ENCODE data around the gene EPHA7. TPM values are rescaled to one million over a fixed set of nuclear protein-coding genes. Genes with fewer than 3 reads are reported as not detected.

The EPHA7 gene
- polyA plus RNA-seq, 1 donor (not counting 4 experiments of a cell fraction or from before 2014, with no cell fraction given), result not detected

DNA sequence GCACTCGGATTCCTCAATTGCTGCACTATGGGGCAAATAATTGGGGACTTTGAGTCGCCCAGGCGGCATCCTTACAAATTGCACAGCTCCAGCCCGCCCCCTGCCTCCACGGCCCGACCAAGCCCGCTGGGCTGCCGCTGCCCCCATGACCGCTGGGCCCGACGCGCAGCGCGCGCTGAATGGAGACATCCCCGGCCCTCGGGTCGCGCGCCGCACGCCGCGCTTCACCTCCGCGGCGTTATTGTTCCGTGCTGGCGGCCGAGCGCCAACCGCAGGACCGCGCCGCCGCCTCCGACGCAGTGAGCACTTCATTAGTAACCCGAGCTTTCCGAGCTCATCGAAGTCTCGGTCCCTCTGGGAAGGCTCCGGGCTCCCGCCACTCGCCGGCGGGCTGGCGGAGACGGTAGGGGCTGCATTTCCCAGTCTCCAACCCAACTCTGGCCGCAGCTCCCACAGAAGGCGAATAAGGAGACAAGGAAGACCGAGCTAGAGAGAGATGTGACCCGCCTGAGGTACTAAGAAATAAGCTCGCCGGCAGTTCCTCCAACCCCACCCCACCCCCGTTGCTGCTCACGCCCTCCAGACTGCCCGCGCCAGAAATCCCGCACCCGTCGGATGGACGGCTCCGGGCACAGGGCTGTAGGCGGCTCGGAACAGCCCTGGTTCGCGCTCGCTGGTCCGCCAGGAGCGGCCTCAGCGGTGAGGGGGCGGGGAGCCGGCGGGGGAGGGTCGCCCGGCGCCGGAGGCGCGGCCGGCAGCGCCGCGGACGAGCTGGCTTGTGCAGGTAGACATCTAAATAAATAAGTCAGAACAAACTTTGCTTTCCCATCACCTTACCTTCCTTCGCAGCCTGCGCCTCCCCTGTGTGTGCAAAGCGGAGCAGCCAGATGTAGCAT lies 703 bp downstream of the EPHA7 start:
- H3K9me3 ChIP-seq (ENCODE audit: control insufficient read depth, low read depth, low read length), result no peaks in the 10 kb centered on the region
- no peaks in the 10 kb centered on the region for H3K36me3 ChIP-seq (ENCODE audit: control insufficient read depth in 2 of 2, extremely low read depth in 1 of 2, insufficient read depth in 2 of 2, low read length in 2 of 2)
- H3K27ac ChIP-seq (ENCODE audit: control insufficient read depth, insufficient read depth, low read length), result no peak overlapping the region
- H3K27me3 ChIP-seq (ENCODE audit: control insufficient read depth, extremely low read depth, insufficient read depth, low read length), result peaks cover 49% of the 10 kb centered on the region
- H3K4me2 ChIP-seq (ENCODE audit: control insufficient read depth, extremely low read depth, insufficient read depth, low read depth, low read length), result peak overlapping the region; percentile 85
- FAIRE-seq (no peak), DNase-seq (ENCODE audit: low read depth, low spot score) (no peak)
- dilution Hi-C loops (cut with MboI; ENCODE audit: extremely low pct_ligation_motif_present, low sequenced_read_pairs), result no loop called here
- TF ChIP-seq, protein P1, sequence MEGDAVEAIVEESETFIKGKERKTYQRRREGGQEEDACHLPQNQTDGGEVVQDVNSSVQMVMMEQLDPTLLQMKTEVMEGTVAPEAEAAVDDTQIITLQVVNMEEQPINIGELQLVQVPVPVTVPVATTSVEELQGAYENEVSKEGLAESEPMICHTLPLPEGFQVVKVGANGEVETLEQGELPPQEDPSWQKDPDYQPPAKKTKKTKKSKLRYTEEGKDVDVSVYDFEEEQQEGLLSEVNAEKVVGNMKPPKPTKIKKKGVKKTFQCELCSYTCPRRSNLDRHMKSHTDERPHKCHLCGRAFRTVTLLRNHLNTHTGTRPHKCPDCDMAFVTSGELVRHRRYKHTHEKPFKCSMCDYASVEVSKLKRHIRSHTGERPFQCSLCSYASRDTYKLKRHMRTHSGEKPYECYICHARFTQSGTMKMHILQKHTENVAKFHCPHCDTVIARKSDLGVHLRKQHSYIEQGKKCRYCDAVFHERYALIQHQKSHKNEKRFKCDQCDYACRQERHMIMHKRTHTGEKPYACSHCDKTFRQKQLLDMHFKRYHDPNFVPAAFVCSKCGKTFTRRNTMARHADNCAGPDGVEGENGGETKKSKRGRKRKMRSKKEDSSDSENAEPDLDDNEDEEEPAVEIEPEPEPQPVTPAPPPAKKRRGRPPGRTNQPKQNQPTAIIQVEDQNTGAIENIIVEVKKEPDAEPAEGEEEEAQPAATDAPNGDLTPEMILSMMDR (optimal IDR thresholded peaks at IDR 0.05 in 1 of 3, IDR thresholded peaks at IDR 0.05 in 1 of 3, conservative IDR thresholded peaks at IDR 0.05 in 1 of 3; ENCODE audit: extremely low read depth in 1 of 3, insufficient read depth in 2 of 3, low read length in 3 of 3), result no peak
- no peak for TF ChIP-seq EZH2 (IDR thresholded peaks at IDR 0.05; ENCODE audit: low read length)
- H3K9ac ChIP-seq (ENCODE audit: control insufficient read depth, extremely low read depth, insufficient read depth, low read length), result no peak overlapping the region
- no peaks in the 10 kb centered on the region for H3K9me1 ChIP-seq (ENCODE audit: control insufficient read depth, extremely low read depth, insufficient read depth, low read length)
- peak overlapping the region; percentile 10 for H2AFZ ChIP-seq (ENCODE audit: control insufficient read depth, low read length)
- peak overlapping the region in 2 of 3 experiments; percentile 38 to 57 for H3K4me3 ChIP-seq (ENCODE audit: control insufficient read depth in 2 of 3, extremely low read depth in 1 of 3, insufficient read depth in 2 of 3, low read depth in 1 of 3, low read length in 3 of 3)
- no peaks in the 10 kb centered on the region for H3K79me2 ChIP-seq (ENCODE audit: control insufficient read depth, insufficient read depth, low read length)
- H3K4me1 ChIP-seq (ENCODE audit: control insufficient read depth, extremely low read depth, insufficient read depth, low read length), result peaks cover 7% of the 10 kb centered on the region
- H4K20me1 ChIP-seq (ENCODE audit: control insufficient read depth, extremely low read depth, insufficient read depth, low read length), result no peaks in the 10 kb centered on the region

DNA sequence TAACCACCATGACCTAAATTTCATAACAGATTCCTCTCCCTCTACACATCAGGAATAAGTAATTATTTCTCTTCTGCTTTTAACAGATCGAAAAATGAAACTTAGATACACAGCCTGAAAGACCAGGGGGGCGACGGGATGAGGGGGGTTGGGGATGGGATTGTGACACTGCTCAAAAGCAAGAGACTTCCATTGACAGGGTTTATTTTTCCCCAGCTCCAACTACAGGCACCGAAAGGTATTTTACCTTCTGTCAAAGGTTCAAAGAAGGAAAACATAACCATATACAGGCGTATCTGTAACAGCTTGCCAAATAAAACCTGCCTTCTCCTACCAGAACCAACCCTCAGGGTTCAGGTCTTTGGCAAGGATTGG lies 1.3 kb downstream of the EPHA7 start:
- H2AFZ ChIP-seq (ENCODE audit: control insufficient read depth, low read length), result no peak overlapping the region
- dilution Hi-C loops (cut with MboI; ENCODE audit: extremely low pct_ligation_motif_present, low sequenced_read_pairs), result no loop called here
- no peaks in the 10 kb centered on the region for H3K36me3 ChIP-seq (ENCODE audit: control insufficient read depth in 2 of 2, extremely low read depth in 1 of 2, insufficient read depth in 2 of 2, low read length in 2 of 2)
- peaks cover 7% of the 10 kb centered on the region for H3K4me1 ChIP-seq (ENCODE audit: control insufficient read depth, extremely low read depth, insufficient read depth, low read length)
- FAIRE-seq, result no peak
- peak overlapping the region in 1 of 3 experiments; percentile 7 for H3K4me3 ChIP-seq (ENCODE audit: control insufficient read depth in 2 of 3, extremely low read depth in 1 of 3, insufficient read depth in 2 of 3, low read depth in 1 of 3, low read length in 3 of 3)
- no peak overlapping the region for H3K27ac ChIP-seq (ENCODE audit: control insufficient read depth, insufficient read depth, low read length)
- no peaks in the 10 kb centered on the region for H3K9me1 ChIP-seq (ENCODE audit: control insufficient read depth, extremely low read depth, insufficient read depth, low read length)
- TF ChIP-seq EZH2 (IDR thresholded peaks at IDR 0.05; ENCODE audit: low read length), result no peak
- TF ChIP-seq, protein P1 (optimal IDR thresholded peaks at IDR 0.05 in 1 of 3, IDR thresholded peaks at IDR 0.05 in 1 of 3, conservative IDR thresholded peaks at IDR 0.05 in 1 of 3; ENCODE audit: extremely low read depth in 1 of 3, insufficient read depth in 2 of 3, low read length in 3 of 3), result no peak
- H3K79me2 ChIP-seq (ENCODE audit: control insufficient read depth, insufficient read depth, low read length), result no peaks in the 10 kb centered on the region
- H3K27me3 ChIP-seq (ENCODE audit: control insufficient read depth, extremely low read depth, insufficient read depth, low read length), result peaks cover 49% of the 10 kb centered on the region
- no peaks in the 10 kb centered on the region for H4K20me1 ChIP-seq (ENCODE audit: control insufficient read depth, extremely low read depth, insufficient read depth, low read length)
- DNase-seq (ENCODE audit: low read depth, low spot score), result no peak
- H3K9me3 ChIP-seq (ENCODE audit: control insufficient read depth, low read depth, low read length), result no peaks in the 10 kb centered on the region
- H3K4me2 ChIP-seq (ENCODE audit: control insufficient read depth, extremely low read depth, insufficient read depth, low read depth, low read length), result peak overlapping the region; percentile 85
- no peak overlapping the region for H3K9ac ChIP-seq (ENCODE audit: control insufficient read depth, extremely low read depth, insufficient read depth, low read length)

All from keratinocyte (primary cell).